Loucy (cell line): ENCODE measurements around the gene FPR2.
A peak's percentile ranks its signal among the peaks of the same experiment; 100 is the strongest.

ENCODE experiments used
- H2AFZ ChIP-seq: fragments of 200-600 bp; sonication (generic); 2 replicates; pipeline ENCODE4 v1.6.0; 2016; ENCODE audit warnings: antibody characterized with exemption, mild to moderate bottlenecking, low read length, moderate library complexity
- H3F3A ChIP-seq: fragments of 200-600 bp; 2 replicates; pipeline ENCODE4 v1.6.0; 2016; ENCODE audit warnings: antibody characterized with exemption, low read depth, mild to moderate bottlenecking
- H3K27me3 ChIP-seq: fragments of 200-600 bp; sonication (generic); 2 replicates; pipeline ENCODE4 v1.6.1; 2014; ENCODE audit warnings: low read length, mild to moderate bottlenecking; ENCODE audit not compliant: insufficient read depth, poor library complexity, severe bottlenecking
- H3K36me3 ChIP-seq: fragments of 200-600 bp; sonication (generic); 2 replicates; pipeline ENCODE4 v1.6.1; 2016; ENCODE audit warnings: low read length; ENCODE audit not compliant: insufficient read depth
- H3K4me1 ChIP-seq: fragments of 200-600 bp; sonication (generic); 2 replicates; pipeline ENCODE4 v1.5.1; 2014; ENCODE audit warnings: low read length, mild to moderate bottlenecking; ENCODE audit not compliant: insufficient read depth, poor library complexity, severe bottlenecking
- H3K4me2 ChIP-seq: fragments of 200-600 bp; sonication (generic); 2 replicates; pipeline ENCODE4 v1.6.0; 2014; ENCODE audit warnings: antibody characterized with exemption, low read length, low read depth, mild to moderate bottlenecking; ENCODE audit not compliant: poor library complexity, severe bottlenecking
- H3K4me3 ChIP-seq: fragments of 200-600 bp; sonication (generic); 2 replicates; pipeline ENCODE4 v1.5.1; 2014; ENCODE audit warnings: low read length, mild to moderate bottlenecking, mixed read lengths; ENCODE audit not compliant: poor library complexity, severe bottlenecking
- H3K79me2 ChIP-seq: fragments of 200-600 bp; sonication (generic); 2 replicates; pipeline ENCODE4 v1.6.1; 2014; ENCODE audit warnings: low read length; ENCODE audit not compliant: insufficient read depth
- H3K9ac ChIP-seq: fragments of 200-600 bp; sonication (generic); 2 replicates; pipeline ENCODE4 v1.6.0; 2014; ENCODE audit warnings: mild to moderate bottlenecking, low read depth, low read length, moderate library complexity; ENCODE audit not compliant: poor library complexity, severe bottlenecking
- H3K9me2 ChIP-seq: fragments of 200-600 bp; sonication (generic); replicated peaks from 2 replicates; pipeline ENCODE4 v1.6.1; 2016; ENCODE audit warnings: low read depth, low read length, mixed read lengths
- H3K9me3 ChIP-seq: fragments of 200-600 bp; sonication (generic); 2 replicates; pipeline ENCODE4 v1.6.1; 2014; ENCODE audit warnings: mild to moderate bottlenecking, antibody characterized with exemption, low read length, low read depth; ENCODE audit not compliant: insufficient read depth
- H4K20me1 ChIP-seq: fragments of 200-600 bp; sonication (generic); 2 replicates; pipeline ENCODE4 v1.6.0; 2014; ENCODE audit warnings: antibody characterized with exemption, low read length, mild to moderate bottlenecking; ENCODE audit not compliant: insufficient read depth, poor library complexity, severe bottlenecking
- EZH2phosphoT487 ChIP-seq: fragments of 200-600 bp; IDR thresholded peaks from 2 replicates; pipeline ENCODE4 v1.6.1; 2018; ENCODE audit warnings: antibody characterized with exemption, mild to moderate bottlenecking, moderate library complexity, borderline replicate concordance
- TF ChIP-seq, protein P1 (sequence below): fragments of 200-600 bp; sonication (generic); conservative IDR thresholded peaks from 2 replicates; pipeline ENCODE4 v1.5.1; 2014; ENCODE audit warnings: mild to moderate bottlenecking, antibody characterized with exemption, low read length

Gene FPR2

GRCh38 chr19:51713319-51714285 is 47.4 kb upstream of the FPR2 start:
- H2AFZ ChIP-seq = no peak overlapping the region
- H3K79me2 ChIP-seq = no peaks in the 10 kb centered on the region
- no peak overlapping the region for H3K9ac ChIP-seq
- H3K36me3 ChIP-seq = no peaks in the 10 kb centered on the region
- H3K4me3 ChIP-seq = no peak overlapping the region
- no peak for TF ChIP-seq EZH2phosphoT487
- TF ChIP-seq, protein P1, sequence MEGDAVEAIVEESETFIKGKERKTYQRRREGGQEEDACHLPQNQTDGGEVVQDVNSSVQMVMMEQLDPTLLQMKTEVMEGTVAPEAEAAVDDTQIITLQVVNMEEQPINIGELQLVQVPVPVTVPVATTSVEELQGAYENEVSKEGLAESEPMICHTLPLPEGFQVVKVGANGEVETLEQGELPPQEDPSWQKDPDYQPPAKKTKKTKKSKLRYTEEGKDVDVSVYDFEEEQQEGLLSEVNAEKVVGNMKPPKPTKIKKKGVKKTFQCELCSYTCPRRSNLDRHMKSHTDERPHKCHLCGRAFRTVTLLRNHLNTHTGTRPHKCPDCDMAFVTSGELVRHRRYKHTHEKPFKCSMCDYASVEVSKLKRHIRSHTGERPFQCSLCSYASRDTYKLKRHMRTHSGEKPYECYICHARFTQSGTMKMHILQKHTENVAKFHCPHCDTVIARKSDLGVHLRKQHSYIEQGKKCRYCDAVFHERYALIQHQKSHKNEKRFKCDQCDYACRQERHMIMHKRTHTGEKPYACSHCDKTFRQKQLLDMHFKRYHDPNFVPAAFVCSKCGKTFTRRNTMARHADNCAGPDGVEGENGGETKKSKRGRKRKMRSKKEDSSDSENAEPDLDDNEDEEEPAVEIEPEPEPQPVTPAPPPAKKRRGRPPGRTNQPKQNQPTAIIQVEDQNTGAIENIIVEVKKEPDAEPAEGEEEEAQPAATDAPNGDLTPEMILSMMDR = no peak
- H3K9me3 ChIP-seq = no peaks in the 10 kb centered on the region
- no peaks in the 10 kb centered on the region for H3F3A ChIP-seq
- no peaks in the 10 kb centered on the region for H3K4me1 ChIP-seq
- no peaks in the 10 kb centered on the region for H3K9me2 ChIP-seq
- H3K4me2 ChIP-seq = no peak overlapping the region
- no peaks in the 10 kb centered on the region for H3K27me3 ChIP-seq
- no peaks in the 10 kb centered on the region for H4K20me1 ChIP-seq

- H3K9ac ChIP-seq = no peak overlapping the region
- H3K9me3 ChIP-seq = no peaks in the 10 kb centered on the region
- H3K4me1 ChIP-seq = no peaks in the 10 kb centered on the region
- no peak overlapping the region for H3K4me2 ChIP-seq
- no peaks in the 10 kb centered on the region for H3K36me3 ChIP-seq
- H3K27me3 ChIP-seq = no peaks in the 10 kb centered on the region
- no peaks in the 10 kb centered on the region for H3F3A ChIP-seq
- H3K79me2 ChIP-seq = no peaks in the 10 kb centered on the region
- H3K9me2 ChIP-seq = no peaks in the 10 kb centered on the region
- no peaks in the 10 kb centered on the region for H4K20me1 ChIP-seq
- H2AFZ ChIP-seq = 0 out of 2 replicates have a peak overlapping the region, but pooled peaks have one; percentile 2
- TF ChIP-seq, protein P1 = no peak
- no peak for TF ChIP-seq EZH2phosphoT487
- H3K4me3 ChIP-seq = no peak overlapping the region
Observed at GRCh38 chr19:51714848-51715247, 46.1 kb upstream of the FPR2 start.

- Histone ChIP-seq H3K9me2 (no peaks in the 10 kb centered on the region), H3K4me1 (no peaks in the 10 kb centered on the region), H4K20me1 (no peaks in the 10 kb centered on the region), H3K27me3 (no peaks in the 10 kb centered on the region), H2AFZ (no peak overlapping the region), H3K36me3 (no peaks in the 10 kb centered on the region), H3K9ac (no peak overlapping the region), H3K4me2 (no peak overlapping the region), H3K79me2 (no peaks in the 10 kb centered on the region), H3K4me3 (no peak overlapping the region), H3F3A (no peaks in the 10 kb centered on the region), H3K9me3 (no peaks in the 10 kb centered on the region)
- no peak for TF ChIP-seq EZH2phosphoT487
- TF ChIP-seq, protein P1 = no peak
Observed at GRCh38 chr19:51715850-51716249, 45.1 kb upstream of the FPR2 start.
